ENCODE measurements around the gene LGALS3.
A peak's percentile ranks its signal among the peaks of the same experiment; 100 is the strongest.
"Not testable (repeated sequence)": the region's sequence is repeated elsewhere in the genome, so short reads cannot be mapped to it uniquely, and the experiment has no call there.

LGALS3 gene

DNA sequence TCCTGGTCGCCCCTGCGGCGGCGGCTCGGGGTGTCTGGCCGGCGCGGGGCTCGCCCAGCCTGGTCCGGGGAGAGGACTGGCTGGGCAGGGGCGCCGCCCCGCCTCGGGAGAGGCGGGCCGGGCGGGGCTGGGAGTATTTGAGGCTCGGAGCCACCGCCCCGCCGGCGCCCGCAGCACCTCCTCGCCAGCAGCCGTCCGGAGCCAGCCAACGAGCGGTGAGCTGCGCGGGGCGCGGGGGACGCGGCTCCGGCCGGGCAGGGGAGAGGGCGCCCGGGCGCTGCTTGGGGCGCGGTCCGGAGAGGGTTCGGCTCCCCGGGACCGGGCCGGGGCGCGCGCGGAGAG is at the start of gene LGALS3:
Gene LGALS3, plus strand, starts transcription at position 167 of the 342 bp plus-strand sequence. CDS start 8,122 bp downstream, outside the sequence.
- H3K9me3 ChIP-seq (ENCODE audit: control insufficient read depth in 2 of 2, low read length in 2 of 2), result no peaks in the 10 kb centered on the region
- peaks cover 0 to 4% of the 10 kb centered on the region in 2 donors for H3K27me3 ChIP-seq (ENCODE audit: control insufficient read depth in 1 of 2, insufficient read depth in 2 of 2, low read length in 2 of 2)
- H3K27ac ChIP-seq (ENCODE audit: low read length), result peak within 1 kb of the TSS; percentile 55
- H3K4me3 ChIP-seq (ENCODE audit: low read length in 2 of 2), result peak within 1 kb of the TSS; percentile 78 to 81
- peak within 1 kb of the TSS; percentile 62 to 68 for H3K9ac ChIP-seq (ENCODE audit: low read length in 2 of 2)
- peaks cover 15% of the 10 kb centered on the region for H3K4me1 ChIP-seq (ENCODE audit: control insufficient read depth, insufficient read depth, low read length)
- no peaks in the 10 kb centered on the region for H3K36me3 ChIP-seq (ENCODE audit: control insufficient read depth in 2 of 2, insufficient read depth in 2 of 2, low read length in 2 of 2)

DNA sequence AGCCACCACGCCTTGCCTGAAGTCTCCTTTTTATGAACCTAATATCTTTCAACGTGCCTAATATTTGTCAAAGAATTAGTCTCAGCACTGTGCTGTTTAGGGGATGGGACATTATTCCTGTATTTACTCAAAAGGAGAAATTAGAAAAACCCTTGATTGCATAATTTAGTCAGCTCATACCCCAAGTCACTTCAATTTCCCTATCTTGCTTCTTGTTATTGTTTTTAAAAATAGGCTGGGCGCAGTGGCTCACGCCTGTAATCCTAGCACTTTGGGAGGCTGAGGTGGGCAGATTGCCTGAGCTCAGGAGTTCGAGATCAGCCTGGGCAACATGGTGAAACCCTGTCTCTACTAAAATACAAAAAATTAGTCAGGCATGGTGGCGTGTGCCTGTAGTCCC is 49.1 kb upstream of the LGALS3 start:
- H3K4me3 ChIP-seq (ENCODE audit: low read length in 2 of 2); H3K9me3 ChIP-seq (ENCODE audit: control insufficient read depth in 2 of 2, low read length in 2 of 2); H3K27ac ChIP-seq (ENCODE audit: low read length); H3K36me3 ChIP-seq (ENCODE audit: control insufficient read depth in 2 of 2, insufficient read depth in 2 of 2, low read length in 2 of 2); H3K27me3 ChIP-seq (ENCODE audit: control insufficient read depth in 1 of 2, insufficient read depth in 2 of 2, low read length in 2 of 2); H3K9ac ChIP-seq (ENCODE audit: low read length in 2 of 2); H3K4me1 ChIP-seq (ENCODE audit: control insufficient read depth, insufficient read depth, low read length): not testable (repeated sequence)

DNA sequence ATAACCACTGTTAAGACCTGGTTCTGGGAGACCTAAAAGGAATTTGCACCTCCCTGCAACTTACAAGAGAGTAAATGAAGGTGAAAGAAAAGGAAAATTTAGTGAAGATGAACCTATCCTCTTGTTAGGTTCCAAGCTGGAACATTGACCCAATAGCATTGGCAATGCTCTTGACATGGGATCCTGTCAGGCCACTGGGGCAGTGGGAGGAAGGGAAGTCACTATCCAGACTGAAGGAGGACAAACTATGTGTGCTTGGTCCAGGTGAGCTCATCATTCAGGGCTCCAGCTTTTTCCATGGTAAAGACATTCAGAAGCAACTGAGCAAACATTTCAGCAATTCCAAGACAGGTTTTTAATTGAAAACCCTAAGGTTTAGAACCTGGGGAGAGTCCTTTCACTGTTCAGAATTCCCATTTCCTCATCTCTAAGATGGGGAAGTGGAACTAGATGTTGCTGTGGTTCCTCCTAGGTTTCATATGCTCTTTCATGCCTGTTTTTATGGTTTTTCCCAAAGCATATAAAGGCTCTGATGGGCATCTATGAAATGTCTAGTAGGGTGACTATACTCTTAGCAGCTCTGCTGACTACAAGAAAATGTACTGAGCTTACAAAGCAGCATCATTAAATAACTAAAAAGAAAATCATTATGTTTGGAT is 44.5 kb upstream of the LGALS3 start:
- no peaks in the 10 kb centered on the region for H3K36me3 ChIP-seq (ENCODE audit: control insufficient read depth in 2 of 2, insufficient read depth in 2 of 2, low read length in 2 of 2)
- no peaks in the 10 kb centered on the region for H3K9me3 ChIP-seq (ENCODE audit: control insufficient read depth in 2 of 2, low read length in 2 of 2)
- H3K27me3 ChIP-seq (ENCODE audit: control insufficient read depth in 1 of 2, insufficient read depth in 2 of 2, low read length in 2 of 2), result no peaks in the 10 kb centered on the region
- H3K4me1 ChIP-seq (ENCODE audit: control insufficient read depth, insufficient read depth, low read length), result peaks cover 3% of the 10 kb centered on the region
- no peak overlapping the region for H3K4me3 ChIP-seq (ENCODE audit: low read length in 2 of 2)
- H3K9ac ChIP-seq (ENCODE audit: low read length in 2 of 2), result no peak overlapping the region
- H3K27ac ChIP-seq (ENCODE audit: low read length), result no peak overlapping the region

DNA sequence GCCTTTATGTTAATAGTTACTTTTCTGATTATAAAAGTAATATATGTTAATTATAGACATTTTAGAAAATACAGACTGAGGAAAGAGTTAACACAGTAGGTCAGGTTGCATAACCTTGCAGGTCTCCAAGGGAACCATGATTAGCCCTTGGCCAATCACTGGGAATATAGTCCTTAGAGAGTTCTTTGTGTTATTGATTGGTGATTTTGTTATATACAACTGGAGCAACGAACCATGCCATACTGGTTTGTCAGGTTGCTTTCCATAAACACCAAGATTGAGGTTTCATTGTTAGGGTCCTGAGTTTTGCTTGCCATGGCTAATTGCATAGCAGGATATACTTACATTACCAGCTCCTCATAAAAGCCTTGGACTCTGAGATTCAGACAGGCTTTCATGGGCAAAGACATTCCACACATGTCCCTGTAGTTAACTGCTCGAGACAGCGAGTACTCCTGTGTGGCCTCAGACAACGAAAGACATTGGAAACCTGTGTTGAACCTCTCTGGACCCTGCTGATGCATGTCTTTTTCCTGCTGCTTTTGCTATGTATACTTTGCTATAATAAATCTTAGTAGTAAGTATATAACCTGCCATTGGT is 43.9 kb upstream of the LGALS3 start:
- H3K4me1 ChIP-seq (ENCODE audit: control insufficient read depth, insufficient read depth, low read length), result peaks cover 3% of the 10 kb centered on the region
- H3K27ac ChIP-seq (ENCODE audit: low read length), result no peak overlapping the region
- no peaks in the 10 kb centered on the region for H3K36me3 ChIP-seq (ENCODE audit: control insufficient read depth in 2 of 2, insufficient read depth in 2 of 2, low read length in 2 of 2)
- H3K4me3 ChIP-seq (ENCODE audit: low read length in 2 of 2), result no peak overlapping the region
- no peaks in the 10 kb centered on the region for H3K9me3 ChIP-seq (ENCODE audit: control insufficient read depth in 2 of 2, low read length in 2 of 2)
- H3K9ac ChIP-seq (ENCODE audit: low read length in 2 of 2), result no peak overlapping the region
- H3K27me3 ChIP-seq (ENCODE audit: control insufficient read depth in 1 of 2, insufficient read depth in 2 of 2, low read length in 2 of 2), result no peaks in the 10 kb centered on the region

DNA sequence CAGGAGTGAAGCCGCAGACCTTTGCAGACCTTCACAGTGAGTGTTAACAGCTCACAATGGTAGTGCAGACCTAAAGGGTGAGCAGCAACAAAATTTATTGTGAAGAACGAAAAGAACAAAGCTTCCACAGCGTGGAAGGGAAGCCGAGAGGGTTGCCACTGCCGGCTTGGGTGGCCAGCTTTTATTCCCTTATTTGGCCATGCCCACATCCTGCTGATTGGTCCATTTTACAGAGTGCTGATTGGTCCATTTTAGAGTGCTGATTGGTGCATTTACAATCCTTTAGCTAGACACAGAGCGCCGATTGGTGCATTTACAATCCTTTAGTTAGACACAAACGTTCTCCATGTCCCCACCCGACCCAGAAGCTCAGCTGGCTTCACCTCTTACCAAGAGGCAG is 42.1 kb upstream of the LGALS3 start:
- H3K9ac ChIP-seq (ENCODE audit: low read length in 2 of 2), result no peak overlapping the region
- no peaks in the 10 kb centered on the region for H3K36me3 ChIP-seq (ENCODE audit: control insufficient read depth in 2 of 2, insufficient read depth in 2 of 2, low read length in 2 of 2)
- H3K4me3 ChIP-seq (ENCODE audit: low read length in 2 of 2), result no peak overlapping the region
- no peaks in the 10 kb centered on the region for H3K27me3 ChIP-seq (ENCODE audit: control insufficient read depth in 1 of 2, insufficient read depth in 2 of 2, low read length in 2 of 2)
- H3K9me3 ChIP-seq (ENCODE audit: control insufficient read depth in 2 of 2, low read length in 2 of 2), result no peaks in the 10 kb centered on the region
- peaks cover 3% of the 10 kb centered on the region for H3K4me1 ChIP-seq (ENCODE audit: control insufficient read depth, insufficient read depth, low read length)
- H3K27ac ChIP-seq (ENCODE audit: low read length), result no peak overlapping the region

DNA sequence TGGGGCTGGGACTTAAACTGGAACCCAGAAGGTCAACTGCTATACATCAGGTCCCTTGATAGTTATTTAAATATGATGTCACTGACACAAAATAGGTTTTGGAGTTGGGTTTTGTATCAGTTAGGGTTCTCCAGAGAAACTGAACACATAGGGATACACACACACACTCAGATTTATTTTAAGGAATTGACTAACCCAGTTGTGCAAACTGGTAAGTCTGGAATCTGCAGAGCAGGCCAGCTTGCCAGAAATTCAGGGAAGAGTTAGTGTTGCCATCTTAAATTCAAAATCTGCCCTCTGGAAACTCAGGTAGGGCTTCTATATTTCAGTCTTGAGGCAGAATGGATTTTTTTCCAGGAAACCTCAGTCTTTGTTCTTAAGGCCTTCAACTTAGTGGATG is 40.7 kb upstream of the LGALS3 start:
- H3K9me3 ChIP-seq (ENCODE audit: control insufficient read depth in 2 of 2, low read length in 2 of 2), result no peaks in the 10 kb centered on the region
- no peak overlapping the region for H3K27ac ChIP-seq (ENCODE audit: low read length)
- H3K4me3 ChIP-seq (ENCODE audit: low read length in 2 of 2), result no peak overlapping the region
- no peaks in the 10 kb centered on the region for H3K27me3 ChIP-seq (ENCODE audit: control insufficient read depth in 1 of 2, insufficient read depth in 2 of 2, low read length in 2 of 2)
- no peaks in the 10 kb centered on the region for H3K36me3 ChIP-seq (ENCODE audit: control insufficient read depth in 2 of 2, insufficient read depth in 2 of 2, low read length in 2 of 2)
- H3K9ac ChIP-seq (ENCODE audit: low read length in 2 of 2), result no peak overlapping the region
- peaks cover 3% of the 10 kb centered on the region for H3K4me1 ChIP-seq (ENCODE audit: control insufficient read depth, insufficient read depth, low read length)

DNA sequence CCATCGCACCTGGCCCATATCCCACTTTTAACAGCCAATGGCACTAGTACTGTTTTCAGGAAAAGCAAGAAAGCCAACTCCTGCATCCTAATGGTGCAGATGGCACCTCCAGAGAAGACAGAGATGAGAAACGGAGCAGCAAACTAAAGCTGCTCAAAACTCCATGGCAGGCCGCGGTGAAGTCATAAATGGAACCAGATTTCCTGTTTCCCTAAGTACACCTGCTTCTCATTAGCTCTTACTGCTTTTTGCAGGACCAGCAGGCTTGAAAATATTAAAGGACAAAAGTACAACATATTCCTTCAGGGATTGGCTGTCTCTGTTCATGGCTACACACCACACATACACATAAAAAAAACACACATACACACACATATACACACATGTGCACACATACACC is 36.7 kb upstream of the LGALS3 start:
- H3K4me3 ChIP-seq (ENCODE audit: low read length in 2 of 2), result no peak overlapping the region
- no peak overlapping the region for H3K27ac ChIP-seq (ENCODE audit: low read length)
- no peaks in the 10 kb centered on the region for H3K9me3 ChIP-seq (ENCODE audit: control insufficient read depth in 2 of 2, low read length in 2 of 2)
- peaks cover 3% of the 10 kb centered on the region for H3K4me1 ChIP-seq (ENCODE audit: control insufficient read depth, insufficient read depth, low read length)
- H3K36me3 ChIP-seq (ENCODE audit: control insufficient read depth in 2 of 2, insufficient read depth in 2 of 2, low read length in 2 of 2), result no peaks in the 10 kb centered on the region
- no peak overlapping the region for H3K9ac ChIP-seq (ENCODE audit: low read length in 2 of 2)
- H3K27me3 ChIP-seq (ENCODE audit: control insufficient read depth in 1 of 2, insufficient read depth in 2 of 2, low read length in 2 of 2), result no peaks in the 10 kb centered on the region

DNA sequence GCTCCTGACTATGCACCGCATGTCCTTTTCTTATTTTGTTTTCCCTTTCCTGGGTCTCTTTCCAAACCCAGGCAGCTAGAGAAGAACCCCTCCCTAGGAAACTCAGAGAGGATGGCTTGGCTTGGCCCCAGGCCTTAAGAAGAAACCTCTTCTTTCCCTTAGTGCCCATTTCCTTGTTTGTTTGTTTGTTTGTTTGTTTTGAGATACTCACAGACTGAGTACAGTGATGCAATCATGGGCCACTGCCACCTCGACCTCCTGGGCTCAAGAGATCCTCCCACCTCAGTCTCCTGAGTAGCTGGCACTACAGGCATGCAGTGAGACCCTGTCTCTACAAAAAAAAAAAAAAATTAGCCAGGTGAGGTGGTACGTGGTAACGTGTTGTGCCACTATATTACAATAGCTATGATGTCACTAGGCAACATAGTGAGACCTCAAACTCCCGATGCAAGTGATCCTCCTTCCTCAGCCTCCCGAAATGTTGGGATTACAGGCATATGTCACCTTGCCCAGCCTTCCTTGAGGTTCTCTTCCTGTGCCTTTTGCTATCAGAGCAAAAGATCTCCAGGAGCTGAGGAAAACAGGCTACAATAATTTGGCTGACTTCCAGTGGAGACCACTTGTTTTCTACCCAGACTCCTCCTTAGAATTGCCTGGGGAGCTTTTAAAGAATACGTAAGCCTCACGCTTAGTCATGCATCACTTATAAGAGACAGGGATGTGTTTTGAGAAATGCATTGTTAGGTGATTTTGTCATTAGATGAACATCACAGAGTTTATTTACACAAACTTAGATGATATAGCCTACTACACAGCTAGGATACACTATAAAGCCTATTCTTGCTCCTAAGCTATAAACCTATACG is 34.5 kb upstream of the LGALS3 start:
- Histone ChIP-seq H3K4me1 (ENCODE audit: control insufficient read depth, insufficient read depth, low read length) (no peaks in the 10 kb centered on the region), H3K9me3 (ENCODE audit: control insufficient read depth in 2 of 2, low read length in 2 of 2) (no peaks in the 10 kb centered on the region), H3K27me3 (ENCODE audit: control insufficient read depth in 1 of 2, insufficient read depth in 2 of 2, low read length in 2 of 2) (no peaks in the 10 kb centered on the region), H3K9ac (ENCODE audit: low read length in 2 of 2) (no peak overlapping the region), H3K36me3 (ENCODE audit: control insufficient read depth in 2 of 2, insufficient read depth in 2 of 2, low read length in 2 of 2) (no peaks in the 10 kb centered on the region), H3K4me3 (ENCODE audit: low read length in 2 of 2) (no peak overlapping the region), H3K27ac (ENCODE audit: low read length) (no peak overlapping the region)

DNA sequence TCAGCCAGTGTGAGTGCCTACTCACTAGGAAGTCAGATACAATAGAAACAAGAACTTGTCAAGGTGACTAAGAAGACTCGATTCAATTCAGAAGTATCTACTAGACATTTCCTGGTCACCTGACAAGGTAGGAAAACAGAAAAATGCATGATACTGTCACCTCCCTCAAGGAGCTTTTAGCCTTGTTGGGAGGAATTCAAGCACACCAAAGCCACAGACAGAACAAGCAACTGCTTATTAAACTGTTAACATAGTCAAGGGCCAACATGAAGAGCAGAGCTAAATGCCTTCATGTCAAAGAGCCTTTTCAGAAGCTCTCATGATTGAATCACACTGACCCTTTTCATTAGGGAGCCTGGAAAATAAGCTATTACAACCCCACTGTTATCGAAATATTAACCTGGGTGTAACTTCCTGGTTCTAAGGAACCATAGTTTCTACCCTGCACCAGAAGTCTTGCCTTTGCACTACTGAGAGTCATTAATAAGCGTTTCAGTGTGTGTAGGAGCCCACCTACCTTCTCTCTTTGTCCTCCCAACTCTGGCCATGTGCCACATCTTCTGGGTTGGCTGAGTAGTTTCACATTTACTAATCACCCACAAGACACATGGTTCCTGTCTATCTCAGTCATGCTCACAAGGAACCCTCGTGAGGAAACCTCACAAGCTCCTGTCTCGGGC is 31.0 kb upstream of the LGALS3 start:
- Histone ChIP-seq H3K27me3 (ENCODE audit: control insufficient read depth in 1 of 2, insufficient read depth in 2 of 2, low read length in 2 of 2) (no peaks in the 10 kb centered on the region), H3K36me3 (ENCODE audit: control insufficient read depth in 2 of 2, insufficient read depth in 2 of 2, low read length in 2 of 2) (no peaks in the 10 kb centered on the region), H3K9me3 (ENCODE audit: control insufficient read depth in 2 of 2, low read length in 2 of 2) (no peaks in the 10 kb centered on the region), H3K4me1 (ENCODE audit: control insufficient read depth, insufficient read depth, low read length) (peaks cover 14% of the 10 kb centered on the region), H3K4me3 (ENCODE audit: low read length in 2 of 2) (no peak overlapping the region), H3K9ac (ENCODE audit: low read length in 2 of 2) (no peak overlapping the region), H3K27ac (ENCODE audit: low read length) (no peak overlapping the region)

DNA sequence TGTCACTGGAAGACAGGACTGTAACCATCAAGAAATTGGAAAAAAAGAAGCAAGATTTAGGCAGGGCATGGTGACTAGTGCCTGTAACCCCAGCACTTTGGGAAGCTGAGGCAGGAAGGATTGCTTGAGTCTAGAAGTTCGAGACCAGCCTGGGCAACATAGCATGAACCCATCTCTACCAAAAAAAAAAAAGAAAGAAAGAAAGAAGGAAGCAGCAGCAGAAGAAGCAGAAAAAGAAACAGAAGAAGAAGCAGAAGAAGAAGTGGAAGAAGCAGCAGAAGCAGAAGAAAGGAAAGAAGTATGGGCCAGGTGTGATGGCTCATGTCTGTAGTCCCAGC is 30.5 kb upstream of the LGALS3 start:
- Histone ChIP-seq H3K27me3 (ENCODE audit: control insufficient read depth in 1 of 2, insufficient read depth in 2 of 2, low read length in 2 of 2) (no peaks in the 10 kb centered on the region), H3K27ac (ENCODE audit: low read length) (no peak overlapping the region), H3K4me1 (ENCODE audit: control insufficient read depth, insufficient read depth, low read length) (peaks cover 19% of the 10 kb centered on the region), H3K36me3 (ENCODE audit: control insufficient read depth in 2 of 2, insufficient read depth in 2 of 2, low read length in 2 of 2) (no peaks in the 10 kb centered on the region), H3K4me3 (ENCODE audit: low read length in 2 of 2) (no peak overlapping the region), H3K9ac (ENCODE audit: low read length in 2 of 2) (no peak overlapping the region), H3K9me3 (ENCODE audit: control insufficient read depth in 2 of 2, low read length in 2 of 2) (no peaks in the 10 kb centered on the region)
